GM21367 (cell line): ENCODE measurements around the gene SDF2.
"Not testable (repeated sequence)": the region's sequence is repeated elsewhere in the genome, so short reads cannot be mapped to it uniquely, and the experiment has no call there.

Experiments
- ATAC-seq: cut with Tn5 transposase; IDR thresholded peaks from one replicate; pipeline ENCODE4 v1.9.1; 2021; ENCODE audit not compliant: unreplicated experiment

SDF2 gene

GRCh38 chr17:28635506-28635905 is 26.2 kb downstream of the SDF2 start:
- no peak for ATAC-seq

- no peak for ATAC-seq
Observed at GRCh38 chr17:28634206-28634865, 27.4 kb downstream of the SDF2 start.

GRCh38 chr17:28626818-28627217 is 34.9 kb downstream of the SDF2 start:
- no peak for ATAC-seq

- ATAC-seq, result no peak
Observed at GRCh38 chr17:28624148-28624547, 37.6 kb downstream of the SDF2 start.

GRCh38 chr17:28623696-28624095 is 38.0 kb downstream of the SDF2 start:
- ATAC-seq, result no peak

DNA sequence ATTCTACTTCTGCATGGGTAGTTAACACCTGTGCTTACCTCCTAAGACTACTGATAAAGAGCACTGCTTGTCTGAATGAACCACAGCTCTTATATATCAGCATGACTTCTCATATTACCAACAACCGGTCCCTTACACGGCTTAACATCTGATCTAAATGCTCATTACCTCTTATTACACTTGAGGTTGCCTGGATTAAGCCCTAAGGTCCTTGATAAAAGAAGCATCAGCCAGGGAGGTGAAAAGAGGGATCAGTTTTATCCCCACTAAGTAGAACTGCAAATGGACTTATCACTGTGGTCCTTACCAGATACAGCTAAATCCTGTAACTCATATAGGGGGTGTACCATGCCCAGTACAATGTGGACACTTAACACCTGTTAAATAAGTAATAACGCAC is 39.5 kb downstream of the SDF2 start:
- no peak for ATAC-seq

DNA sequence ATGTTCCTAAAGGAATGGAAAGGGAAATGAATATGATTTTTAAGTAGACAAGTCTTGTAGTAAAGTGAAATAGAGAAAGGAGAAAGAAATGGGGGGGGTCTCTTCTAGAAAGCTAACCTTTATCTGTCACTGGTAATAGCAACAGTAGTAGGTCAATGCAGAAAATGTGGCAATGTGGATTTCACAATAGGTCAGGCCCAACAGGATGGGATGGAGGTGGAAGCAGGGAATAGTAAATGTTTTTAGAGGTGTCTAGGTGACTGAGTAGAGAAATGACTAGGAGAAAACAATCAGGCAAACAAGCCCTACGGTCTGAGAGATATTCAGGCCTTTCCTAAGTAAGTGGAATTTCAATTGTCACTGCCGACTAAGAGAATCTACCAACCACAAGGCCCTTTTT is 41.7 kb downstream of the SDF2 start:
- no peak for ATAC-seq

DNA sequence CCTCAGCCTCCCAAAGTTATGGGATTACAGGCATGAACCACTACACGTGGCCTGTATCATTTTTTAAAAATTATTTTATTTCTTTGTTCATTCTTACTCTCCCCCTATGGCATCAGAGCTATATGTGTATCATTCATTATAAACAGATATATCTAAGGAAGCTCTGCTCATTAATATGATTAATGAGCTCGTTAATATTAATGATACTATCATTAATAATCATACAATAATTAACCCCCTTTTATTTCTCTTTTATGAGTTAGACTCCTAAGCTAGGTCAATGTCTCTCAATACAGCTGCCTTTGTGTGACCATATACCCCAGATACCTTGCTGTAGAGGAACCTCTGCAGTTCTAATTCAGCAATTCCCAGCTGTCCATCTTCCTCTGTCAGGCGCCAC is 43.2 kb downstream of the SDF2 start:
- no peak for ATAC-seq

DNA sequence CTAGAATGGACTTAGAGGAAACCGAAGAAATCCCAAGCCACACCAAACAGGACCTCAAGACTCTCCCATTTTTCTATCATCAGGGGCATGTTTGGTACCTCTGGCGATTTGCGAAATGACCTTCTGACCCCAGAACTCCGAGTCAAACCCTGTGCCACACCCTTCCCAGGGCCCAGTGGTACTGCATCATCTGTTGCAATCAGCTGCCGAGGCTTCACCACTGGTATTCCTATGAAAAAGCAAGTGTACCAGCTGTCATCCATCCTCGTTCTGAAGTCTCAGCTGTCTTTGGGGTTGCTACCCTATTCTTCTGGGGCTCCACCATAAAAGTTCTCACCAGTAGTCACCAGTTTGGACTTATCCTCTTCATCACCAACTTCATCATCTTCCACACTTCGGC is 45.4 kb downstream of the SDF2 start:
- ATAC-seq, result no peak

DNA sequence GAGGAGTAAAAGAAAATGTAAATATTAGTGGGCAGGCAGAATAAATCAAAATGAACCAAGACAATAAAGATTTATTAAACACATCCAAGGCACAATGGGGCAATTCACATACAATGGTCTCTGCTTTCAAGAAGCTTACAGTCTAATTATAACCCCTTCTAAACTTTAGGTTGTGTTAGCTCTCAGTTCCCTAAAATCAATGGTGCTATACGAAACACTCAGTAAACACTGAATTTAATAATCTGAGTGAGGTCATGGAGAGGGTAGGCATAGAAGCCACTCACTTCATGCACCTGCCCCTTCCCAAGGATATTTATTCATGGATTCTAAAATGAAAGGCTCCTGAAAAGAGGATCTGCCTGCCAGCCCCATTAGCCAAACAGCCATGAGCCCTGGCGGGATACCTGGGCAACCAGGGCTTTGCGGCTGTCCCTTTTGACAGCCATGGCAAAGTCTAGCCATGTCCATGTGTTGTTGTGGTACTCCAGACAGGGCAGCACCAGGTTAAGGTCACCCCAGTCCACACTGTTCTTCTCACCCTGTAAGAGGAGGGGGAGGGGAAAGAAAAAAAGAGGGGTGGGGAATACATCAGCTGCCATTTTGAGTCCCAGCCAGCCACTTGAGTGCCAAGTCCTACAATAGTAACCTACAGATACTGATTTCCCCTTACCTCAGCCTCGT is 46.3 kb downstream of the SDF2 start:
- no peak for ATAC-seq

DNA sequence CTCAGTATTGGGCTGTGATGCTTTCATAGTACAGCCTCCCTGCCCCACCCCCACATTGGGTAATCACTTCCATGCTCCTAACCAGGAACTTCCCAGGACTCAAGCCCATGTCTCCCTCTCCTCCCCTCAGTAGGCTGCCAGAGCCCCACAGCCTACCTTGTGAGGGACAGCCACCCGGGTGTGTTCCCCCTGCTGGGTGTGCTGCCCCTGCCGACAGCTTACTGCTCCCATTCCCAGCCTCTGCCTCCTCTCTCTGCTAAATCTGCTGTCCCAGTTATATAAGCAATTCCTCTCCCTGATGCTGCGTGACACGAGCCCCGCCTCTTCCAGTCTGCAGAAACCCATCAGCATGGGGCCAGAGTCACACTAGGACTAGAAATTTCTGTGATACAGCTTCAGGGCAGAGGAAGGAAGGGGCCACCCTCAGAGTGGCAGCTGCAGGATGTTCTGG is 47.8 kb downstream of the SDF2 start, which contains the start of gene RSKR:
Gene RSKR (minus strand): TSS at position 255 of the 451 bp plus-strand sequence. CDS start 24 bp downstream, at position 231.
- ATAC-seq, result no peak

DNA sequence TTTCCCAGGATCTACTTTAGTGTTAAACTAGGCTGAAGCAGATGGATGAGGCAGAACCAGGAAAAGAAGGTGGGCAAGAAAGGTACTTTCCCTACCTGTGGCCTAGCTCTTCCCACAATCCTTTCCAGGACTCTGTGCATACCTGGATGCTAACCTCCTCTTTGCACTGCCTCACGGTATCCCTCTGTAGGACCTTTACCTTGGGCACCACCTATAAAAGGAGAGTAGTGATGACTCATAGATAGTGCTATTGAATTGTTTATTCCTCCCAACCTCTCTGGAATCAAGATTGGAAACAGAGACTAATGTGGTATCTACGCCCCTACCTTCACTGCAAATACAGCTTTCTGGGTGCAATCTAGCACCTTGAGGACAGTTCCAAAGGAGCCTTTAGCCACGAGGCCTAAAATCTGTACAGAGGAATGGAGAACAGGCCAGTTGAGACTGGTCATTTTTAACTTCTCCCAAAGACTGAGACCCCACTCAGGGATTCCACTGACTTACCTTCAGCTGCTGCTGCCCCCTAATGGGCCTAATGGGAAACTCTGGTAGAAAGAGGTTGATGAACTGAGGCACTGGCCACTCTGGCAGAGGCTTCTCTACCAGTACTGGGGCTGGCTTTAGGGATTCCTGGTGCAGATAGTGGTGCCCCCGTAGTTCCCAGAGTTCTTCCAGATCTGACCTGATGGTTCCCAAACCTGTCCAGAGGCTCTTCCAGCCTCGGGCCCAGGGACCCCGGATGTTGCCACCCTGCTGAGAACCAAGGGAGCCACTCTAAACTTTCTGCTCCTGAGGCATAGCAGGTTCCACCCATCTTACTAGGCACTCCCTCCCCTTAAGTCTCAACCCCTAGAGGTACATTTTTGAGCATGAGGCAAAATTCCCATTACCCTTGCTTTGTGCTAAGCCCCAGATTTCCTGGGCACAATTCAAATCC is 48.5 kb downstream of the SDF2 start:
- ATAC-seq, result no peak

- ATAC-seq, result no peak
Observed at GRCh38 chr17:28612531-28612930, 49.2 kb downstream of the SDF2 start.

DNA sequence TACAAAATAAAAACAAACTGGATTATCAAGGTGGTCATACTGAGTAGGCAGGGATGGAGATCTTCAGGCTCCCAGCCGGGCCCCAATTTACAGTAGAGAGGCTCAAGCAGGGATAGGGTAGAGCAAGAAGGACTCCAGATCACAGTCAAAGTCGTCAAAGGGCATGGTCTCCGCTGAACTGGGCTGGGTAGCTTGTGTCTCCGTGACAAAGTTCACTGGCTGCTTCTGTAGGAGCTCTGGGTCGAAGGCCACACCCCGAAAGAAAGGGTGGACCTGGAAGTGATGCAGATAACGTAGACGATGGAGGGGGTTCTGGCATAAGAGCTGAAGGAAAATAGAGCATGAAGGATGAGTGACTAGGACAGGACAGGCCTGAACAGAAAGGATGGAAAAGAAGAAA is 51.3 kb downstream of the SDF2 start:
- no peak for ATAC-seq

GRCh38 chr17:28604031-28604430 is 57.7 kb downstream of the SDF2 start:
- not testable (repeated sequence) for ATAC-seq

GRCh38 chr17:28599311-28600184 is 62.2 kb downstream of the SDF2 start:
- peak; percentile 36 for ATAC-seq

GRCh38 chr17:28598799-28599310 is 62.9 kb downstream of the SDF2 start, which contains the start of gene SPAG5:
SPAG5 (minus strand) TSS chr17:28599025; CDS start chr17:28598946, 79 bp downstream.
- peak; percentile 80 for ATAC-seq

- no peak for ATAC-seq
Observed at GRCh38 chr17:28598389-28598788, 63.3 kb downstream of the SDF2 start.
